IMR-90 (cell line): ENCODE results near the gene MBOAT2. TPM values are rescaled to one million over a fixed set of nuclear protein-coding genes. Genes with fewer than 3 reads are reported as not detected.

ENCODE experiments used
- ATAC-seq: fragments of 200-7000 bp; cut with Tn5 transposase; 2 replicates; pipeline ENCODE4 v1.9.1; 2020; ENCODE audit warnings: low read depth, mild to moderate bottlenecking, moderate library complexity
- BruUV-seq: library from RNA; stranded (reverse); fragments of 400-500 nt; replicated peaks from 2 replicates; lab custom pipeline; 2021; lab: Mats Ljungman, UMichigan
- CTCF ChIA-PET: fragments of 300-600 bp; formaldehyde crosslinking; extraction: SDS; loops from one replicate; lab custom pipeline; 2021; ENCODE audit warnings: antibody characterized with exemption; lab: Yijun Ruan, JAX
- POLR2A ChIA-PET: fragments of 300-600 bp; sonication (Branson Sonifier 250); formaldehyde crosslinking; loops from one replicate; lab custom pipeline; 2022; ENCODE audit warnings: antibody characterized with exemption; ENCODE audit not compliant: unreplicated experiment; lab: Charles Lee
- DNase-seq: peaks from one replicate; pipeline ENCODE4 v3.0.0; 2013
- H2AFZ ChIP-seq: replicated peaks from 2 replicates; pipeline ENCODE3; 2013; ENCODE audit warnings: low read length, mild to moderate bottlenecking; ENCODE audit not compliant: poor library complexity
- H2AK5ac ChIP-seq: 2 replicates; pipeline ENCODE4 v1.6.1; 2013; ENCODE audit warnings: low read depth, low read length, inconsistent platforms
- H2AK9ac ChIP-seq: replicated peaks from 2 replicates; pipeline ENCODE3; 2013; ENCODE audit warnings: mild to moderate bottlenecking, low read depth, low read length, moderate library complexity; ENCODE audit not compliant: poor library complexity
- H2BK120ac ChIP-seq: 2 replicates; pipeline ENCODE4 v1.6.1; 2013; ENCODE audit warnings: low read depth, low read length, inconsistent platforms
- H2BK15ac ChIP-seq: 3 replicates; pipeline ENCODE4 v1.6.1; 2013; ENCODE audit warnings: low read depth, low read length, inconsistent platforms
- H2BK20ac ChIP-seq: 2 replicates; pipeline ENCODE4 v1.6.1; 2013; ENCODE audit warnings: low read depth, mild to moderate bottlenecking, inconsistent platforms, low read length, moderate library complexity
- H2BK5ac ChIP-seq: 2 replicates; pipeline ENCODE4 v1.6.1; 2013; ENCODE audit warnings: mild to moderate bottlenecking, low read depth, low read length, inconsistent platforms; ENCODE audit not compliant: poor library complexity, severe bottlenecking
- H3K14ac ChIP-seq: replicated peaks from 2 replicates; pipeline ENCODE4 v1.6.1; 2013; ENCODE audit warnings: low read depth, low read length, inconsistent platforms
- H3K18ac ChIP-seq: 2 replicates; pipeline ENCODE4 v1.6.1; 2013; ENCODE audit warnings: low read depth, low read length, control low read depth
- H3K23ac ChIP-seq: 2 replicates; pipeline ENCODE4 v1.6.1; 2013; ENCODE audit warnings: low read depth, low read length, inconsistent platforms
- H3K27ac ChIP-seq: 2 replicates; pipeline ENCODE4 v1.5.1; 2013; ENCODE audit warnings: mild to moderate bottlenecking, control low read depth, low read length; ENCODE audit not compliant: insufficient read depth
- H3K27me3 ChIP-seq: 2 replicates; pipeline ENCODE4 v1.6.1; 2013; ENCODE audit warnings: low read length; ENCODE audit not compliant: control insufficient read depth, insufficient read depth
- H3K36me3 ChIP-seq: 2 replicates; pipeline ENCODE4 v1.6.1; 2013; ENCODE audit warnings: low read length, mixed read lengths; ENCODE audit not compliant: control insufficient read depth, insufficient read depth
- H3K4ac ChIP-seq: 2 replicates; pipeline ENCODE4 v1.6.1; 2013; ENCODE audit warnings: low read depth, low read length, inconsistent platforms
- H3K4me1 ChIP-seq: 2 replicates; pipeline ENCODE4 v1.6.1; 2013; ENCODE audit warnings: low read length, mixed read lengths; ENCODE audit not compliant: control insufficient read depth, insufficient read depth
- H3K4me2 ChIP-seq: 2 replicates; pipeline ENCODE4 v1.6.1; 2013; ENCODE audit warnings: low read depth, mild to moderate bottlenecking, control low read depth, low read length, moderate library complexity
- H3K4me3 ChIP-seq: 2 replicates; pipeline ENCODE4 v1.5.1; 2013; ENCODE audit warnings: low read depth, mild to moderate bottlenecking, control low read depth, low read length, moderate library complexity; ENCODE audit not compliant: insufficient read depth
- H3K56ac ChIP-seq: 2 replicates; pipeline ENCODE4 v1.6.1; 2013; ENCODE audit warnings: low read length, inconsistent platforms; ENCODE audit not compliant: insufficient read depth; ENCODE audit errors: extremely low read depth
- H3K79me1 ChIP-seq, 2 experiments: 2 replicates each; pipeline ENCODE4 v1.6.1; 2013; ENCODE audit warnings: low read length in 2 of 2, inconsistent platforms in 1 of 2, low read depth in 1 of 2
- H3K9ac ChIP-seq: 2 replicates; pipeline ENCODE4 v1.6.1; 2013; ENCODE audit warnings: low read depth, low read length, control low read depth
- H3K9me1 ChIP-seq: 2 replicates; pipeline ENCODE4 v1.6.1; 2013; ENCODE audit warnings: low read length, inconsistent platforms; ENCODE audit not compliant: insufficient read depth
- H3K9me3 ChIP-seq: 2 replicates; pipeline ENCODE4 v1.6.1; 2013; ENCODE audit warnings: low read length; ENCODE audit not compliant: control insufficient read depth, insufficient read depth
- H4K20me1 ChIP-seq: 2 replicates; pipeline ENCODE4 v1.6.1; 2013; ENCODE audit warnings: low read length, inconsistent platforms; ENCODE audit not compliant: insufficient read depth
- H4K5ac ChIP-seq: 2 replicates; pipeline ENCODE4 v1.6.1; 2013; ENCODE audit warnings: mild to moderate bottlenecking, low read depth, low read length, control low read depth
- H4K8ac ChIP-seq, 2 experiments: 2 replicates each; pipeline ENCODE4 v1.6.1; 2013; ENCODE audit warnings: low read depth in 2 of 2, low read length in 2 of 2, control low read depth in 1 of 2, inconsistent platforms in 1 of 2
- H4K91ac ChIP-seq: 2 replicates; pipeline ENCODE4 v1.6.1; 2013; ENCODE audit warnings: low read depth, low read length, inconsistent platforms; ENCODE audit not compliant: insufficient read depth
- CEBPB ChIP-seq: IDR thresholded peaks from 2 replicates; pipeline ENCODE4 v1.6.1; 2012; ENCODE audit warnings: low read depth, low read length, improper control_type of control experiment
- CHD1 ChIP-seq: IDR thresholded peaks from 2 replicates; pipeline ENCODE4 v1.6.1; 2012; ENCODE audit warnings: low read depth, low read length, improper control_type of control experiment
- FOS ChIP-seq: fragments of 150-350 bp; IDR thresholded peaks from 2 replicates; pipeline ENCODE4 v1.6.1; 2016; ENCODE audit warnings: low read depth, low read length
- MAFK ChIP-seq: IDR thresholded peaks from 2 replicates; pipeline ENCODE4 v1.6.1; 2012; ENCODE audit warnings: low read depth, low read length, improper control_type of control experiment
- MAZ ChIP-seq: IDR thresholded peaks from 2 replicates; pipeline ENCODE4 v1.6.1; 2012; ENCODE audit warnings: low read depth, mild to moderate bottlenecking, low read length, improper control_type of control experiment, moderate library complexity, borderline replicate concordance
- MXI1 ChIP-seq: IDR thresholded peaks from 2 replicates; pipeline ENCODE4 v1.6.1; 2012; ENCODE audit warnings: low read depth, mild to moderate bottlenecking, low read length, moderate library complexity, borderline replicate concordance
- NFE2L2 ChIP-seq: fragments of 150-350 bp; IDR thresholded peaks from 2 replicates; pipeline ENCODE4 v1.6.1; 2016; ENCODE audit warnings: low read depth, mild to moderate bottlenecking, low read length
- POLR2A ChIP-seq: IDR thresholded peaks from 2 replicates; pipeline ENCODE4 v1.6.1; 2012; ENCODE audit warnings: mild to moderate bottlenecking, low read depth, low read length
- RAD21 ChIP-seq: IDR thresholded peaks from 2 replicates; pipeline ENCODE4 v1.6.1; 2012; ENCODE audit warnings: low read length, improper control_type of control experiment
- RCOR1 ChIP-seq: IDR thresholded peaks from 2 replicates; pipeline ENCODE4 v1.6.1; 2012; ENCODE audit warnings: mild to moderate bottlenecking, low read length, improper control_type of control experiment; ENCODE audit not compliant: insufficient replicate concordance
- RFX5 ChIP-seq: IDR thresholded peaks from 2 replicates; pipeline ENCODE4 v1.8.0; 2012; ENCODE audit warnings: low read depth, mild to moderate bottlenecking, low read length, moderate library complexity
- WGBS, 2 experiments: methylation state at CpG; one replicate each; pipeline versions ENCODE4 v1.1.5 to v1.1.7; 2013; ENCODE audit warnings: missing lambda C conversion rate in 2 of 2; ENCODE audit not compliant: insufficient read length in 1 of 2; ENCODE audit errors: extremely low coverage in 2 of 2; 5-methylcytosine and 5-hydroxymethylcytosine counted together
- dilution Hi-C: fragments of 300-500 bp; cut with HindIII; formaldehyde crosslinking; loops from one replicate; pipeline ENCODE4 v1.14.3; 2018; ENCODE audit warnings: low sequenced_read_pairs; ENCODE audit not compliant: unreplicated experiment
- in situ Hi-C: fragments of 300-500 bp; cut with MboI; formaldehyde crosslinking; loops from 3 replicates; pipeline ENCODE4 v1.14.3; 2019; ENCODE audit warnings: low sequenced_read_pairs, inconsistent platforms, mixed read lengths
- intact Hi-C: fragments of 100-400 bp; cut with micrococcal nuclease; formaldehyde crosslinking; loops from 2 replicates; pipeline ENCODE4 v1.10.0; 2022
- polyA plus RNA-seq, 3 experiments: library from polyadenylated mRNA; depleted of rRNA; stranded (reverse); fragments of >200 nt; gene quantifications; 2 replicates each; pipeline ENCODE4 v1.2.3, GENCODE V29; 2012; ENCODE audit warnings: low replicate concordance in 1 of 3
- total RNA-seq: library from RNA; depleted of rRNA; stranded (reverse); fragments of >200 nt; gene quantifications from 2 replicates; pipeline ENCODE4 v1.2.3, GENCODE V29; 2012
- TF ChIP-seq, protein P1 (sequence below): fragments of 150-350 bp; IDR thresholded peaks from 2 replicates; pipeline ENCODE4 v1.6.1; 2016; ENCODE audit warnings: low read depth, mild to moderate bottlenecking, low read length, moderate library complexity, borderline replicate concordance
- TF ChIP-seq, protein P2 (sequence below): fragments of 150-350 bp; IDR thresholded peaks from 2 replicates; pipeline ENCODE4 v1.6.1; 2017; ENCODE audit warnings: mild to moderate bottlenecking, antibody characterized with exemption, low read length, low read depth
- TF ChIP-seq, protein P3 (sequence below): conservative IDR thresholded peaks from 2 replicates; pipeline ENCODE4 v1.5.1; 2012; ENCODE audit warnings: mild to moderate bottlenecking, low read depth, low read length, improper control_type of control experiment

The MBOAT2 gene
- total and polyA plus RNA-seq, 2 of the 4 experiments (the other 2 are of a cell fraction) = 33.9 to 102 TPM

DNA sequence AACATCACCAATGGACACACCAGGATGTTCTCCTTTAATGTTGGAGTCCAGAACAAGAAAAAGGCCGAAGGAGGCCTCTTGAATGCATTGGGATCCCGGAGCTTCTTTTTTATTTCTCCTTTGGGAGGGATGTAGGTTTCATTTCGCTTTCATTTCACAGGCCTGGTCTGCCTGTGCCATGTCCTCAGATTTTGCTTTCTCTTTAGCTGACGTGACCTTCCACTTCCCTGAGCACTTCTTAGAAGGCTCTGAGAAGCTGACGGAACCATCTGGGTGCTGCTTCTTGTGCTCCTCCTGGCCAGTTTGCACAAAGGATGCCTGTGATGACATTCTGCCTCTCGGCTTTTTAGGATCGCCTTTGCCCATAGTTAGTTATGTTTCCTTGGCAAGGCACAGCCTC lies 15.1 kb upstream of the MBOAT2 start:
- Histone ChIP-seq H2AFZ (no peak overlapping the region), H3K36me3 (no peaks in the 10 kb centered on the region), H4K91ac (no peak overlapping the region), H2AK5ac (no peak overlapping the region), H2BK5ac (no peak overlapping the region), H3K9ac (no peak overlapping the region), H3K14ac (no peak overlapping the region), H3K4me2 (no peak overlapping the region), H2AK9ac (no peak overlapping the region), H4K5ac (no peak overlapping the region), H3K18ac (peak overlapping the region; percentile 6; the same call in 1 of the 2 replicates), H4K20me1 (no peaks in the 10 kb centered on the region), H3K27ac (no peak overlapping the region), H3K79me1 (no peaks in the 10 kb centered on the region), H3K9me3 (no peaks in the 10 kb centered on the region), H4K8ac (no peak overlapping the region), H3K9me1 (no peaks in the 10 kb centered on the region), H2BK15ac (no peak overlapping the region), H3K4ac (no peak overlapping the region), H3K23ac (no peak overlapping the region), H3K4me1 (no peaks in the 10 kb centered on the region), H3K56ac (no peak overlapping the region), H2BK20ac (no peak overlapping the region), H2BK120ac (no peak overlapping the region), H3K27me3 (no peaks in the 10 kb centered on the region; the same call in 1 of the 2 replicates), H3K4me3 (no peak overlapping the region)
- in situ Hi-C loops = no loop called here
- BruUV-seq = no TSS peak
- CTCF ChIA-PET = interaction anchor here (0.6 kb wide), 1 partner anchor 141 kb away, joined by 3 read pairs; no protein-coding TSS in a partner anchor
- 83% methylated on average over 1 of the region's 7 CpGs; no CpG with 5 or more reads in 1 of the 2 experiments for WGBS, 2 experiments
- intact Hi-C loops = no loop called here
- no peak for ATAC-seq
- dilution Hi-C loops = no loop called here
- no peak for DNase-seq
- POLR2A ChIA-PET = interaction anchor here (0.7 kb wide), 1 partner anchor 17 kb away, joined by 3 read pairs; no protein-coding TSS in a partner anchor
- TF ChIP-seq RFX5 = no peak
- TF ChIP-seq POLR2A = no peak
- TF ChIP-seq NFE2L2 = no peak
- TF ChIP-seq, protein P1, sequence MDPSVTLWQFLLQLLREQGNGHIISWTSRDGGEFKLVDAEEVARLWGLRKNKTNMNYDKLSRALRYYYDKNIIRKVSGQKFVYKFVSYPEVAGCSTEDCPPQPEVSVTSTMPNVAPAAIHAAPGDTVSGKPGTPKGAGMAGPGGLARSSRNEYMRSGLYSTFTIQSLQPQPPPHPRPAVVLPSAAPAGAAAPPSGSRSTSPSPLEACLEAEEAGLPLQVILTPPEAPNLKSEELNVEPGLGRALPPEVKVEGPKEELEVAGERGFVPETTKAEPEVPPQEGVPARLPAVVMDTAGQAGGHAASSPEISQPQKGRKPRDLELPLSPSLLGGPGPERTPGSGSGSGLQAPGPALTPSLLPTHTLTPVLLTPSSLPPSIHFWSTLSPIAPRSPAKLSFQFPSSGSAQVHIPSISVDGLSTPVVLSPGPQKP = no peak
- TF ChIP-seq MAZ = no peak
- TF ChIP-seq, protein P2, sequence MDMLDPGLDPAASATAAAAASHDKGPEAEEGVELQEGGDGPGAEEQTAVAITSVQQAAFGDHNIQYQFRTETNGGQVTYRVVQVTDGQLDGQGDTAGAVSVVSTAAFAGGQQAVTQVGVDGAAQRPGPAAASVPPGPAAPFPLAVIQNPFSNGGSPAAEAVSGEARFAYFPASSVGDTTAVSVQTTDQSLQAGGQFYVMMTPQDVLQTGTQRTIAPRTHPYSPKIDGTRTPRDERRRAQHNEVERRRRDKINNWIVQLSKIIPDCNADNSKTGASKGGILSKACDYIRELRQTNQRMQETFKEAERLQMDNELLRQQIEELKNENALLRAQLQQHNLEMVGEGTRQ = no peak
- TF ChIP-seq RAD21 = no peak
- TF ChIP-seq MAFK = no peak
- TF ChIP-seq, protein P3, sequence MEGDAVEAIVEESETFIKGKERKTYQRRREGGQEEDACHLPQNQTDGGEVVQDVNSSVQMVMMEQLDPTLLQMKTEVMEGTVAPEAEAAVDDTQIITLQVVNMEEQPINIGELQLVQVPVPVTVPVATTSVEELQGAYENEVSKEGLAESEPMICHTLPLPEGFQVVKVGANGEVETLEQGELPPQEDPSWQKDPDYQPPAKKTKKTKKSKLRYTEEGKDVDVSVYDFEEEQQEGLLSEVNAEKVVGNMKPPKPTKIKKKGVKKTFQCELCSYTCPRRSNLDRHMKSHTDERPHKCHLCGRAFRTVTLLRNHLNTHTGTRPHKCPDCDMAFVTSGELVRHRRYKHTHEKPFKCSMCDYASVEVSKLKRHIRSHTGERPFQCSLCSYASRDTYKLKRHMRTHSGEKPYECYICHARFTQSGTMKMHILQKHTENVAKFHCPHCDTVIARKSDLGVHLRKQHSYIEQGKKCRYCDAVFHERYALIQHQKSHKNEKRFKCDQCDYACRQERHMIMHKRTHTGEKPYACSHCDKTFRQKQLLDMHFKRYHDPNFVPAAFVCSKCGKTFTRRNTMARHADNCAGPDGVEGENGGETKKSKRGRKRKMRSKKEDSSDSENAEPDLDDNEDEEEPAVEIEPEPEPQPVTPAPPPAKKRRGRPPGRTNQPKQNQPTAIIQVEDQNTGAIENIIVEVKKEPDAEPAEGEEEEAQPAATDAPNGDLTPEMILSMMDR = no peak
- no peak for TF ChIP-seq FOS
- TF ChIP-seq CEBPB = no peak
- no peak for TF ChIP-seq MXI1
- no peak for TF ChIP-seq RCOR1
- TF ChIP-seq CHD1 = no peak
